Suprapubic skin (tissue), 4 donors: ENCODE results near the gene CACNA2D4. TPM values are rescaled to one million over a fixed set of nuclear protein-coding genes. Genes with fewer than 3 reads are reported as not detected.

Experiments used
- DNase-seq, 2 donors: peaks; one replicate each; pipeline ENCODE4 v3.0.0-alpha.2; 2019; ENCODE audit warnings: low spot score in 2 of 2
- H3K27ac ChIP-seq: fragments of 200-600 bp; sonication (generic); one replicate; pipeline ENCODE4 v1.5.1; 2019
- H3K27me3 ChIP-seq: fragments of 200-600 bp; sonication (generic); one replicate; pipeline ENCODE4 v1.5.1; 2019
- H3K36me3 ChIP-seq: fragments of 200-600 bp; sonication (generic); one replicate; pipeline ENCODE4 v1.5.1; 2019
- H3K4me1 ChIP-seq: fragments of 200-600 bp; sonication (generic); one replicate; pipeline ENCODE4 v1.5.1; 2019
- H3K4me3 ChIP-seq: fragments of 200-600 bp; sonication (generic); one replicate; pipeline ENCODE4 v1.5.1; 2019; ENCODE audit warnings: mild to moderate bottlenecking
- H3K9me3 ChIP-seq: fragments of 200-600 bp; sonication (generic); one replicate; pipeline ENCODE4 v1.5.1; 2019
- CTCF ChIP-seq, 2 donors: fragments of 200-600 bp in 1 of 2; fragments of 450-650 bp in 1 of 2; sonication (generic) in 1 of 2; IDR thresholded peaks; one replicate each; pipeline ENCODE4 v1.5.1; 2016 to 2019; ENCODE audit warnings: antibody characterized with exemption in 2 of 2, mild to moderate bottlenecking in 1 of 2, moderate library complexity in 1 of 2
- EP300 ChIP-seq: sonication (generic); formaldehyde crosslinking; IDR thresholded peaks from one replicate; pipeline ENCODE4 v1.6.1; 2017; ENCODE audit warnings: antibody characterized with exemption
- POLR2A ChIP-seq, 2 donors: fragments of 450-650 bp; IDR thresholded peaks; one replicate each; pipeline ENCODE4 v1.6.1; 2017; ENCODE audit warnings: antibody characterized with exemption in 2 of 2, mild to moderate bottlenecking in 2 of 2, moderate library complexity in 2 of 2
- POLR2AphosphoS5 ChIP-seq, 3 donors: sonication (generic); formaldehyde crosslinking; IDR thresholded peaks; one replicate each; pipeline ENCODE4 v1.6.1; 2017; ENCODE audit warnings: antibody characterized with exemption in 3 of 3
- WGBS: methylation state at CpG from one replicate; pipeline ENCODE4 v1.1.5; 2018; 5-methylcytosine and 5-hydroxymethylcytosine counted together
- total RNA-seq, 4 donors: library from RNA; depleted of rRNA; stranded (reverse); fragments of >200 nt; gene quantifications; one replicate each; pipeline ENCODE4 v1.1.0, GENCODE V29; 2016

The CACNA2D4 gene
- total RNA-seq, 4 donors from 2014 or later: 0.56 to 1.5 (median 0.97) TPM

GRCh38 chr12:1837541-1838204, 80.8 kb downstream of the CACNA2D4 start:
- DNase-seq: no peak
- Histone ChIP-seq H3K4me1 (no peaks in the 10 kb centered on the region), H3K27ac (no peak overlapping the region), H3K27me3 (peaks cover 47% of the 10 kb centered on the region), H3K9me3 (no peaks in the 10 kb centered on the region), H3K36me3 (no peaks in the 10 kb centered on the region), H3K4me3 (no peak overlapping the region)
- 93% methylated on average over 10 of the region's 12 CpGs for WGBS
- TF ChIP-seq CTCF (IDR thresholded peaks at IDR 0.05) (no peak), POLR2AphosphoS5 (IDR thresholded peaks at IDR 0.05) (no peak), POLR2A (IDR thresholded peaks at IDR 0.05) (no peak), EP300 (no peak)

GRCh38 chr12:1836854-1837421, 81.5 kb downstream of the CACNA2D4 start:
- no peaks in the 10 kb centered on the region for H3K36me3 ChIP-seq
- TF ChIP-seq POLR2AphosphoS5 (IDR thresholded peaks at IDR 0.05) (no peak), CTCF (IDR thresholded peaks at IDR 0.05) (no peak), EP300 (no peak), POLR2A (IDR thresholded peaks at IDR 0.05) (no peak)

GRCh38 chr12:1836241-1836803, 82.1 kb downstream of the CACNA2D4 start:
- TF ChIP-seq CTCF (IDR thresholded peaks at IDR 0.05) (no peak), POLR2A (IDR thresholded peaks at IDR 0.05) (no peak), EP300 (no peak), POLR2AphosphoS5 (IDR thresholded peaks at IDR 0.05) (no peak)
- peaks cover 3% of the 10 kb centered on the region for H3K4me1 ChIP-seq
- no peak for DNase-seq
- no peaks in the 10 kb centered on the region for H3K36me3 ChIP-seq
- H3K27me3 ChIP-seq: peaks cover 41% of the 10 kb centered on the region
- WGBS: 60% methylated on average over 7 of the region's 7 CpGs
- H3K9me3 ChIP-seq: no peaks in the 10 kb centered on the region
- H3K4me3 ChIP-seq: no peak overlapping the region
- no peak overlapping the region for H3K27ac ChIP-seq

More at GRCh38 chr12:1836854-1837421, 81.5 kb downstream of the CACNA2D4 start:
- 44% methylated on average over 7 of the region's 22 CpGs for WGBS
- no peak for DNase-seq
- Histone ChIP-seq H3K4me3 (no peak overlapping the region), H3K27me3 (peaks cover 40% of the 10 kb centered on the region), H3K9me3 (no peaks in the 10 kb centered on the region), H3K4me1 (no peaks in the 10 kb centered on the region), H3K27ac (no peak overlapping the region)

- WGBS: 87% methylated on average over 19 of the region's 22 CpGs
- peaks cover 50% of the 10 kb centered on the region for H3K27me3 ChIP-seq
Measured at GRCh38 chr12:1835211-1836131, 83.0 kb downstream of the CACNA2D4 start.

More at GRCh38 chr12:1835211-1836131, 83.0 kb downstream of the CACNA2D4 start:
- H3K4me1 ChIP-seq: peaks cover 9% of the 10 kb centered on the region
- no peak overlapping the region for H3K27ac ChIP-seq
- H3K36me3 ChIP-seq: no peaks in the 10 kb centered on the region
- no peak for DNase-seq
- no peak overlapping the region for H3K4me3 ChIP-seq
- H3K9me3 ChIP-seq: no peaks in the 10 kb centered on the region
- TF ChIP-seq POLR2AphosphoS5 (IDR thresholded peaks at IDR 0.05) (no peak), CTCF (IDR thresholded peaks at IDR 0.05) (no peak), POLR2A (IDR thresholded peaks at IDR 0.05) (no peak), EP300 (no peak)
